Activated CD4-positive, alpha-beta T cell treated with anti-CD3 and anti-CD28 coated beads, Interleukin-2, amount 50 U/mL, for 48 hours (primary cell): ENCODE data around the gene SCN8A.

Experiments
- DNase-seq, 2 experiments: peaks; one replicate each; pipeline ENCODE4 v3.0.0-alpha.2; 2020

The SCN8A gene

DNA sequence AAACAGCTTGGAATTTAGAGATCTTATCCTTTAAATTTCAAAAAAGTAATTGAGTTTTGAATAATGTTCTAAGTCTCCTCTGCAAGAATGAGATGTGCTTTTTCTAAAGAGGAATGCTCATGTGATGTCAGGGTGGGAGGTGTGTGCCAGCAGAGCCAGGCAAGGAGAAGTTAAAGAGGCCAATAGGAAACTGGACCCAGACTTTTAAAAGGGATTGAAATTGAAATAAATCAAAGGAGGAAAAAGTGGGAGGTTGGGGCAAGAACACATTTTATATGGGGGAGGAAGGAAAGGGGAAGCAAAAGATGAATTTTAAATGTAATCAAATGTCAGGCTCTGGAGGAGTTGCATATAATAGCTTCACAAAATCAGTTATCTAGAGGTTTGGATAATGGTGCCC, 131.4 kb downstream of the SCN8A start:
- DNase-seq: no peak

DNA sequence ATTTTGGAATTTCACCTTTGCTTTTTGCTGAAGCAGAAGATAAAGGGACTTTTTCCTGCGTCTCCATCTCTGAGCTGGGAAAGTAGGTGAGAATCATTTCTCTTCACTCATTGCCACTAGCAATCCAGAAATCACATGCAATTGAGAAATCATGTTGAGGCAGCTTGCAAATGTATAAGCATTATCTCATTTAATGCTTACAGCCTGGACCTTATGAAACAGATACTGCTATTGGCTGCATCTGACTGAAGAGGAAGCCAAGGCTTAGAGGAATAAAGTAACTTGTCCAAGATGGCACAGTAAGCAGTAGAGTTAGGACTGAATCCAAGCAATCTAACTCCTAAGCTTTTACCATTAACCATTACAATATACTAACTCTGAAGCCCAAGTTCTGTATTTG, 135.1 kb downstream of the SCN8A start:
- DNase-seq: no peak

DNA sequence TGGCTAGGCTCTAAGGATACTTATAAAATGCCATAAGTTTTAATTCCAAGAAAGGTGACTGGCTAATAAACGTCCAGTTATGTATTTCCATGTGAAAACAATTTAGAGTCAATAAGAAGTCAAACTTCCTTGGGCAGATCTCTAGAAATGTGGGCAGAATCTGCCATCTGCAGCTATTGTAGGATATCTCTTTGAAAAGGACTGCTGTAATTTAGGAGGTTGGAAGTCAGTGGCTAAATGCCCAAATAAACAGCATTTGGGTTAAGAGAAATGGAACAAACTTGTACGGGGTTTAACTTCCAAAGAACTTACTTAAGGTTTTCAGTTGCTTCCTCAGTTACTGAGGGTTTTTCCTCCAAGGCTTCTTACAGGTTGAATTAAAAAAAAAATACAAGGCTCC, 135.9 kb downstream of the SCN8A start:
- DNase-seq: no peak

DNA sequence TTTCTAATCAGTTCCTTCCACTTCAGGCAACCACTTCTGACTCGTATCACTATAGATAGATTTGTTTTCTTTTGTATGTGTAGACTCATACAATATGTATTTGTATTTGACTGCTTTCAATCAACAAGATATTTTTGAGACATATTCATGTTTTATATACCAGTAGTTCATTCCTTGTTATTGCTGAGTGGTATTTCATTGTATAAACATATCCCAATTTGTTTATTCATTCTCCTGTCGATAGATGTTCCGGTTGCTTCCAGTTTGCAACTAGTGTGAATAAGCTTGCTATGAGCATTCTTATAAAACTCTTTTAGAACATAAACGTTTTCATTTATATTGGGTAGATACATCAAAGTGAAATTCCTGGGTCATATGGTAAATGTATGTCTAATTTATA, 138.3 kb downstream of the SCN8A start:
- no peak for DNase-seq

DNA sequence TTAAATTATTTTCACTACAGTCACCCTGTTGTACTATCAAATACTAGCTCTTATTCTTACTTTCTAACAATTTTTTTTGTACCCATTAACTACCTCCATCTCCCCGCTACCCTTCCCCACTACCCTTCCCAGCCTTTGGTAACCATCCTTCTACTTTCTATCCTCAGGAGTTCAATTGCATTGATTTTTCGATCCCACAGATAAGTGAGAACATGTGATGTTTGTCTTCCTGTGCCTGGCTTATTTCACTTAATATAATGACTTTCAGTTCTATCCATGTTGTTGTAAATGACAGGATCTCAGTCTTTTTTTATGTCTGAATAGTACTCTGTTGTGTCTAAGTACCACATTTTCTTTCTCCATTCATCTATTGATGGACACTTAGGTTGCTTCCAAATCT, 139.7 kb downstream of the SCN8A start:
- DNase-seq: no peak

DNA sequence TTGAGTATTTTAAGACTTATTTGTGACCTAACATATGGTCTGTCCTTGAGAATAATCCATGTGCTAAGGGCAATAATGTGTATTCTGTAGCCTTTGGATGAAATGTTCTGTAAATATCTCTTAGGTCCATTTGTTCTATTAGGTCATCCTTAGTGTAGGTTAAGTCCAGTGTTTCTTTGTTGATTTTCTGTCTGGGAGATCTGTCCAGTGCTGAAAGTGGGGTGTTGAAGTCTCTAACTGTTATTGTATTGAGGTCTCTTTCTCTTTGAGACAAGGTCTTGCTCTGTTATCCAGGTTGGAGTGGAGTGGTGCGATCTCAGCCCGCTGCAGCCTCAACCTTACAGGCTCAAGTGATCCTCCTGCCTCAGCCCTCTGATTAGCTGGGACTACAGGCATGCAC, 149.5 kb downstream of the SCN8A start:
- no peak for DNase-seq

DNA sequence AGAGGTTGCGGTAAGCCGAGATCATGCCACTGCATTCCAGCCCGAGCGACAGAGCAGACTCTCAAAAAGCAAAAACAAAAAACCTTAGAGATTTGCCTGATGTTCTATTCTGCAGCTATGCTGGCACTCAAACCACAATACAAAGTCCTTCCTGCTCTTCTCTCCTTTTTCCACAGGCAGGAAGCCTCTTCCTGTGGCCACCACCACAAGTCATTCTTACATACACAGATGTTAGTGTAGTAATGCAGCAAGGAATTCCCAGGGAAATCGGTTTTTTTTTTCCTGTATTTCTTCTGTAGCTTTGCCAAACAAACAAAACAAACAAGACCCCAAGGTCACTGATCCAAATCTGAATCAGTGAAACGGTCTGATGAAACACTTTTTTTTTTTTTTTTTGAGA, 153.2 kb downstream of the SCN8A start:
- no peak for DNase-seq

DNA sequence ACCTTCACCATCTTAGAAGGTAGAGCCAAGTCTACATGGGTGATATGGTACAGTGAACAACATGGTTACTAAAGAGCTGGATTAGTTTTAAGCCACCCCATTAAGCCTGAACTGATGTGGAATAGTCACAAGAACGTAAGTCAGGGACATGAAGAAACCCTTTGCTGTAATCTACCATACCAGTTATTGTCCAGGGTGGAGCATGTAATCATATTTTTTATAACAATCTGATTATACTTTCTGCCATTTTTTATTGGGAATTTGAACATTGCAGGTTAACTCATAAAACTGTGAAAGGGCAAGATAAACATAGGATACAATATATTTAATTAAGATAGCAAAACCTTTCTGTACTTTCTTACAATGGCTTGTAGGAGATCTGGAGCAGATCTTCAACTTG, 153.9 kb downstream of the SCN8A start:
- DNase-seq: no peak

DNA sequence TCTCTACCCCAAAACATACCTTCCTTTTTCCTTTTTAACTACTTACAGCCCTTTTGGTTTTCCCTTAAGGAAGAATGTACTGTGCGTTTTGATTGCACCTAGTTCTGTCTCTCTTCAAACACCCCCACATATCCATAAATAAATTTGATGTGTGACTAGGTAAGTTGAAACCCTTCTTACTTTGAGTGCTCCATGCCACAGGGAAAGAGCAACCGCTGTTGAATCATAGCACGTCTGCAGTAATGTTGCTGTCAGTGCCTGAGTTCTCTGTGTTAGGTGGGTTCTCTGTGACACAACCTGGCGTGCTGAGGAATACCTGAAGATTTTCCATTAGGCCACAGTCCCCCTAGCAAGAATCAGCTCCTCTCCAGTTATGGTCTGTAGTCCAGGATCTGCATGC, 155.4 kb downstream of the SCN8A start:
- no peak for DNase-seq

DNA sequence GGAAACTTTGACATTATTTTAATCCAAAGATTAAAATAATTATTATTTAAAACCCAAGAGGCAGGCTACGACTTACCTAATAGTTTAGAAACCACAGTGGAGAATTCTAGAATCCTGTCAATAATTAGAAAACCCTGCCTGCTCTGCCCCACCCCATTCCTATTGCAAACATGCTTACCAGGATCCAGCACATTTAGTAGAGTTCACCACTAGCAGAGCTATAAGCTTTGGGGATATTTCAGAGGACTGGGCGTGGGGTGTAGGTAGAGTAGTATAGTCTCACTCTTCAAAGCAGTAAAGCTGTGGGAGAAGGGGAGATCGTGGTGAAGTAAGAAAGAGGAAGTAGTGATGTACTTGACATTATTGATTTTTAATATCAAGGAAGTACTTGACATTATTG, 157.2 kb downstream of the SCN8A start:
- DNase-seq: no peak

DNA sequence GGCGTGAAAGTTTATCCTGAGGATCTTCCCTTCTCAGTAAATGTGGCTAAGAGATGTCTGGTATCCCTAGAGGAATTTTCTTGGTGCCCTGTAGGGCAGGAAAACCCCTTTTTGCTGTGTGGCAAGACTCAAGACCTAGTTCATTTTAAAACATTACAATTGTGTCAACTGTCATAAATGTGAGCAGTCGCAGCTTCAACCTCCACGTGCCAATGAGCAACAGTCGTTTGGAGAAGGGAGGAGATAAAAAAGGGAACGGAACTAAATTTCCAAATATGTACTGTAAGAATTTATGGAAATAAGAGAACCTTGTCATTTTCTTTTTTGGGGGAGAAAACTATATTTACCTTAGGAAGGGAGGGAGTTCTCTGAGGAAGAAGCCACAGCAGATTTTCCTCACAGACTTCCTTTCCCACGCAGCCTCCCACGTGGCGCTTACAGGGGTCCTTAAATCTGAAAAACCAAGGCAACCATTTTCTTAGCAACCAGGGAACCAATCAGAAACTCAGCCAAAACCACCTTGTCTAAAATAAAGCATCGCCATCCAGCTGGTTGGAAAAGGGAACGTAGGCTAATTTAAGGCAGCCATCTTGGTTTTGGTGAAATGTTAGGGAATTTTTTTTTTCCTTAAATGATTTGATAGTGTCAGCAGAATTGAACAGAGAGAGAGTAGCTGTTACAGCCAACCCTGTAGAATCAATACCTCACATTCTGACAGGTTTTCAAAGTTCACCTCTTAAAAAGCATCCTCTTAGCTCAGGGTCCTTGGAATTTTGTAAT, 158.4 kb downstream of the SCN8A start:
- DNase-seq: no peak

DNA sequence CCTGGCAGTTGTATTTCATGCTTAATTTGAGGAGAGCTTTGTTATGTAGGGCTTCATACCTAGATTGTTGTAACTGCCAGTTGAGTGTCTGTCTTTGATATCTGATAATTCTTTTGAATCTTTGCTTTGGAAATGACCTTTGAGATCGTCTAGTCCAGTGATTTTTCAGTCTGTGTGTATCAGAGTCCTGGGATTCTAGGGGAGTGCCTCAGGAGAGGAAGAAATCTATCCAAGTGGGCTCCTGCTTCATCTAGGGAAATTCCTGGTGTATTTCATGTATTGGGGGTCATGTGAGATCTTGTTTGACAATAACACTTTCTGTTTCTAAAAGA, 158.9 kb downstream of the SCN8A start:
- DNase-seq: no peak

DNA sequence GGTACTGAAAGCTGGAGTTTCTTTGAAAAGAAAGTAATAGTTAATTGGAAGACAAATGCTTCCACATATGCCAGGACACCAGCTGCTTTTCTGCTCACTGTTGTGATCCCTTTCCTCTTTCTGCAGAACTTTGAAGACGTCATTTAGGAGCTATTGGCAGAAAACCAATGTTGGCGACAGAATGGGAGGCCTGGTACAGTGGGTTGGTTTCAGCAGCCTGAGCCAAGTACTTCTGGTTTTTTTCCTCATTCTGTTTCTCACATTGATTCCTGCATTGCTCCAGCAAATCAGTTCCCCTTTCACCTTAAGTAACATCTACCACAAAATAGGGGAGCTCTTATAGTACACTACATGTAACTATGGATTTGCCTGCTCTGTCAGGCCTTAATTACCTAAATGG, 160.6 kb downstream of the SCN8A start:
- DNase-seq: no peak

DNA sequence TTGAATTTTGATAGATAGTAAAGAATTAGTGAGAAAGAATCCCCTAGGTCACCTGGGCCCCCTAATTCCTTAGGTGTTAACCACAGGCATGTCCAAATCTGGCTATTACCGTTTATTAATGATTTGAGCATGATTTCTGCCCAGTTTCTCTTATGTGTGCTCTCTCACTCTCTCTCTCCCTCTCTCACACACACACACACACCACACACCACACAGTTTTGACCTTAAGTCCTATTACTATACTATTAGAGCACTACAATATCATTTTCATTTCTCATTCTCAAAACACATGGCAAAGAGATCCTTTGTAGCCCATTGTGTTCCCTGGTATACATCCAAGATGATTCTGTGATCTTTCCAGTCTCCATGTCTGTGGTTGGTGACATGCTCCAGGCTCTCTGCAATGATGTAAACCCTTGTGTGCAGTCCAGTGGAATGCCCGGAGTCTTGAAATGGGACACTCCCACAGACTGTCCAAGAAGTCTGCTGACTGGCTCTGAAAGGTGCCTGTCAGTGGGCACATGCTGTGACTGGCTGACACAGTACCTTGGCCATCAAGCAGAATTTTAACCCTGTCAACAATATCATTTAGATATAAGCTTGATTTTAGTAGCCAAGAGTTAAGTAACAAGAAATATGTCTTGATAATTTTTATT, 161.3 kb downstream of the SCN8A start:
- DNase-seq: no peak

DNA sequence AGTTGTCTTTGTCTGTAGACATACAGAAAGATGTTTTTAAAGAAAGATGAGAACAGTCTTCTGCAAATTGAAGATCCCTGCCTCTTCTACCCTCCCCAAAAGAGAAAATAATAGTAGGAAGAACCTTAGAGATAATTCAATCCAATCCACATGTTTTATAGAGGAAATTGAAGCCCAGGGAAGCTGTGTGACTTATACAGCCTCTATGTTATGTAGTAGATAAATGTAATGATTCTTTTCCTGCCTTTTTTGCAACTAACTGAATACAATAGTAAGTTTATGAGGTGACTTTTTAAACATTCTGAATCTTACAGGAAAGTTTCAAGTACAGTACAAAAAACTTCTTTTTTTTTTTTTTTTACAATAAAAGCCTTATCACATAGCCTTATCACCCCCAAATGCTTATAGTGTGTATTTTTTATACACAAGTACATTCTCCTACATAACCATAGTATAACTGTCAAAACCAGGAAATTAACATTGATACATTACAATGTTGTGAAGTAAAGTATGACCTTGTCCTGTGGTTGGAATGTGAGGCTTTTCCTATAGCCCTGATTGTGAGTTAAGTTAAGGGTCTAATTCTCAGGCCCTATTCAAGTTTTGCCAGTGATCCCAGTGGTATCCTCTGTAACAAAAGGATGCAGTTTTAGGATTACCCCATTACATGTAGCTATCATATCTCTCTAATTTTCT, 163.1 kb downstream of the SCN8A start:
- no peak for DNase-seq

DNA sequence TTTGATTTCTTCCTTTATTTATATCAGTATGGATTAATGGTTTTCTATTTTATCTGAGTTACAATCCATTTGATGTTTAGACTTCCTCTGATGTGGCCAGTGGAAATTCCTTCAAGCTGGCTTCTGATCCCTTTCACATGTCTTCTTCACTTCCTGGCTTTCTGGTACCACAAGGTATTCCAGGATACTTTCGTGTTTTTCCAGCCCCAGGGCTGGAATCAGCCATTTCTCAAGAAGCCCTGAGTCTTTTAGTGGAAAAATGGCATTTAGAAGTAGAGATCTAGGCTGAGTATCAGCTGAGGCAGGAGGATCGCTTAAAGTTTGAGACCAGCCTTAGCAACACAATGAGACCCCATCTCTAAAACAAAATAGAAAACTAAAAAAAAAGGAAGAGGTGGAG, 164.2 kb downstream of the SCN8A start:
- DNase-seq: no peak

DNA sequence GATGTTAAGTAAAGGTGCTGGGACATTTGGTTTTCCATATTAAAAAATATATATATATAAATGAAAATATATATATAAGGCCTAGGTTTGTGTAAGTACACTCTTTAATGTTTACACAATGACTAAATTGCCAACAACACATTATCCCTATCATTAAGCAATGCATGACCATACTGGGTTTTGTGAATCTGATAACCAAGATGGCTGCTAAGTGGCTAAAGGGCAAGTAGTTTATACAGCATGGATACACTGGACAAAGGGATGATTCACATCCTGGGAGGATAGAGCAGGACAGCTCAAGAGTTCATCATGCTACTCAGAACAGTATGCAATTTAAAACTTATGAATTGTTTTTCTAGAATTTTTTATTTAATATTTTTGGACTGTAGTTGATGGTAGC, 168.1 kb downstream of the SCN8A start:
- DNase-seq: no peak

DNA sequence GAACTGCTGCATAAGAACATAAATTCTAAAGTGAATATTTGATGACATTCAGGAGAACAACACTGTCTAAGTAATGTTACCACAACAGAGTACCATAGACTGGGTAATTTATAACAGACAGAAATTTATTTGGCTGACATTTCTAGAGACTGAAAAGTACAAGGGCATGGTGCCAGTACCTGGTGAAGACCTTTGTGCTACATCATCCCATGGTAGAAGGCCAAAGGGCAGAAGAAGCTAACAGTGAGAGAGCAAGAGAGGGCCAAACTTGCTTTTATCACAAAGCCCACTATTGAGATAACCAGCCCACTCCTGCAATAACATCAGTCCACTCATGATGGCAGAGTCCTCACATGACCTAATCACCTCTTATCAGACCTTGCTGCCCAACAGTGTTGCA, 168.7 kb downstream of the SCN8A start:
- no peak for DNase-seq

DNA sequence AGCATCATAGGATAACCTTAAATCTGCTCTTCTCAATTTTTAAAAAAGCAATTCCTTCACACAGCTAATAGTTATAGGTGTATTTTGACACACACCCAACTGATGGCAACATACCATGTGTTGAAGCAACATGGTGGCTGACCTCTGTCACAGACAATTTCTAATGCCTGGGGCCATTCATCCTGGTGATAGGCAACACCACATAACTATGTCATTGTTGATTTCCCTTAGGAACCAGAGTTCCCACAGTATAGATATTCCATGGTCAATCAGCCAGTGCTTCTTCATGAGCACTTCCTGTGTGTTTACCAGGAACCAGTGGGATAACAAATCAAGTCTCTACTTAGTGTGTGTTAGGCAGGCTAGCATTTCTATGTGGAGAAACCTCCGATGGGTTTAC, 169.2 kb downstream of the SCN8A start:
- no peak for DNase-seq

DNA sequence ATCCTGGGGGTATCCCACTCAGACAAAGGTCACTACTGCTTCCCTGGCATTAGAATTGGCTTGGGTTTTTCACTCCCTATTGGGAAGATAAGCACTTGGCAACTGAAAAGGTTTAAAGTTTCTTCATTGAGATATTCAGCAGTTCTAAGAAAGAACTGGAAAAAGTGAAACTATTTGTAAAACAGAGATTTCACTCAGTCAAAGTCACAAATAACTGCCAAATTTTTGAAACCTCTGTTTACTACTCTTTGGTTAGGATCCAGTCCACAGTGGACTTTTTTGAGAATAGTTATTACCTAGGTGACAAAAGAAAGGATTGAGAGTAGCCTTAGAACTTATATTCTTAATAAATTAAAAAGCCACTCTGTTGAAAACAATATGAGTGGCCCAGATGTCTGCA, 172.7 kb downstream of the SCN8A start:
- DNase-seq: no peak

DNA sequence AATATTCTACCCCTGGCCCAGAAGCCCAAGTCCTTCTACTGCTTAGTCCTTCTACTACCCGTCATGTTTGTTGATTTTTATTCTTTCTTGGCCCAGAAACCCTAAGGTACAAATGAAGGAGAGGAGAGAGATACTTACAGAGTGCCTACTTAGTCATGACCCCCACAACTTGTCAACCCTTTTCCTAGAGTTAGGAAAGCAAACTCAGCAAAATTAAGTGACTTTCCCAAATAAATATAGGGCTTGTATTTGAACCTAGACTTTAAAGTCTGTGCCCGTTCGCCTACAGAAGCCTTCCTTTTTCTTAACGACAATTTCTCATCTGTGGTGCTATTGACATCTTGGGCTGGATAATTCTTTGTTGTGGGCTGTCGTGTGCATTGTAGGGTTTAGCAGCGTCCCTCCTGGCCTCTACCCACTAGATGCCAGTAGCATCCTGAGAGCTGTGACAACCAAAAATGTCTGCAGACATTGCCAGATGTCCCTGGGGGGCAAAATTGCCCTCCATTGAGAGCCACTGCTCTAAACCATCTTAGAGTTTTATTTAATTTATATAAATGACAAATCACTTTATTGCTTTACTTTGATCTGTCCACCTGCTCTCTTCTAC, 175.1 kb downstream of the SCN8A start:
- DNase-seq: no peak

DNA sequence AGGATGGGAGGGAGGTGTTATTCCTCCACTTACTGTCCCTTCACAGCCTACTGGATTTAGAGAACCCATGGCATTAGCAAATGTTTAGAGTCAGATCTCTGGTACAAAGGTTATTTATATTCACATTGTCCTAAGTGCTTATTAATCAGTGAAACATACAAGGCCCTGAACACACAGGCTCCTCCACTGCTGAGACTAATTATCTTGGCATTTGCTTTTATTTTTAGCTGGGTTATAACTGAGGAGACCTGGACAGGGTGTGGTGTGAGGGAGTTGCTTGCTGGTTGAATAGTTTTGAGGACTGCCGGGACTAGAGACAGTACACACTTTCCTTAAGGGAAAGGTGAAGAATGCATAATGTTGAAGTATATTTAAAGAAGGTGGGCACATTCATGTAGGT, 180.0 kb downstream of the SCN8A start:
- no peak for DNase-seq

DNA sequence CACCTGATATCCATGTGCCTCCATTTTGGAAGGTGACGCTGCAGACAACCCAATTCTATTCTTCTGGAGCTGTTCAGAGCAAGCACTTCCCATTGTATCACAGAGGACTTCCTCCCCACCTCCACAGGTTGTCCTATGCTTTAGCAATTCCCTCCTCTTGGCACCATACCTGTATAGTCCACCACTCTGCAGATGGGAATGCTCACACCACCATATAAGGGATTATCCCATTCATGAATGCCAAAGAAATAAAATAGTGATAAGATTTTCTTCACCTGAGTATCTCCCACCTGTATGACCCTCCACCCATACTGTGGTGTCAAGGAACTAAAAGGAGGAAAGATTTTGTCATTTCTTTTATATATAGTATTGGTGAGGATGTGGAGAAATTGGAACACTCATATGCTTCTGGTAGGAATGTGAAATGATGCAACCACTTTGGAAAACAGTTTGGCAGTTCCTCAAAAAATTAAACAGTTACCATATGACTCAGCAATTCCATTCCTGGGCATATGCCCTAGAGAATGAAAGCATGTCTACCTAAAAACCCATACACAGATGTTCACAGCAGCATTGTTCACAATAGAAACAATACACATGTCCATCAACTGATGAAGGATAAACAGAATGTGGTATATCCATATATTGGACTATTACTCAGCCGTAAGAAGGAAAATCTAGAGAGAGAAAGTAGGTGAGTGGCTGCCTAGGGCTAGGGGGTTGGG, 182.3 kb downstream of the SCN8A start:
- DNase-seq: no peak
